HUES6 (cell line): ENCODE measurements around the gene ST6GALNAC6.

Experiments
- H3K27ac ChIP-seq: 2 replicates; pipeline ENCODE4 v1.7.0; 2013; ENCODE audit warnings: low read depth, mild to moderate bottlenecking, low read length, inconsistent platforms
- H3K27me3 ChIP-seq: 2 replicates; pipeline ENCODE4 v1.6.1; 2013; ENCODE audit warnings: low read length; ENCODE audit not compliant: control insufficient read depth, insufficient read depth
- H3K36me3 ChIP-seq: 2 replicates; pipeline ENCODE4 v1.6.1; 2013; ENCODE audit warnings: low read length; ENCODE audit not compliant: control insufficient read depth, insufficient read depth
- H3K4me1 ChIP-seq: 2 replicates; pipeline ENCODE4 v1.6.1; 2013; ENCODE audit warnings: low read length; ENCODE audit not compliant: control insufficient read depth, insufficient read depth
- H3K4me3 ChIP-seq: 2 replicates; pipeline ENCODE4 v1.5.1; 2013; ENCODE audit warnings: low read depth, low read length
- H3K9ac ChIP-seq: one replicate; pipeline ENCODE4 v1.6.1; 2013; ENCODE audit warnings: mild to moderate bottlenecking, low read length
- H3K9me3 ChIP-seq: 2 replicates; pipeline ENCODE4 v1.6.1; 2013; ENCODE audit warnings: low read depth, low read length; ENCODE audit not compliant: control insufficient read depth, insufficient read depth

Gene ST6GALNAC6

DNA sequence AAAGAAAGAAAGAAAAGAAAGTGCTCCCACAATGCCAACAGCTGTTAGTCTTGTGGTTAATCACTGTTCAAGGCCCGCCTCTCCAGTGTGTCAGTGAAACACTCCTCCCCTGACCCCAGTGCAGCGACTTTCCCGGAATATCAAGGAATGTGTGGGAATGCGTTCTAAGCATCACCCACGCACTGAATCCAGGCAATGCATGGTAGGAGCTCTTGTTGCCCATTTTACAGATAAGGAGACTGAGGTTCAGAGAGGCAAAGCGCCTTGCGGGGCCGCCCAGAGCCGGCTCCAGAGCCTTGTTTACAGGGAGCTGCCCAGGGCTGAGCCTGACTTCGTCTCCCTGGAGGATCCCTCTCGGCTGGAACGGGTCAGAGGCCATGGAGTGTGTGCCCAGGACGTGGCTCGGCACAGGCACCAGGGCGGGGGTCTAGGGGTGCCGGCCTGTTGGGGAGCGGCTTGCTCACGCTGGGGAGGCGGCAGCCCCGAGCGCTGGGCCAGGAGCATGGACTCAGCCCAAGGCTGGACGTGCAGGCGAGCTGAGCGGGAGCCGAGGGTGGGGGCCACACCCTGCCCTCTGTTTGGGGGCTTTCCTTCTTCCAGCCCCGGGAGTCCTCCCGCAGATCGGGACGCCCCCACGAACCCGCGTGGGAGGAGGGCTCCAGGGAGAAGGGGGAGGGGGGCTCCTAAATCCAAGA lies 823 bp downstream of the ST6GALNAC6 start:
- Histone ChIP-seq H3K9me3 (peaks cover 3% of the 10 kb centered on the region; the same call in 1 of the 2 replicates), H3K36me3 (peaks cover 31% of the 10 kb centered on the region), H3K4me1 (peaks cover 33% of the 10 kb centered on the region), H3K27me3 (peaks cover 4% of the 10 kb centered on the region; the same call in 1 of the 2 replicates), H3K27ac (no peak overlapping the region; the same call in 1 of the 2 replicates), H3K4me3 (peak overlapping the region; percentile 93), H3K9ac (peak overlapping the region; percentile 71)

DNA sequence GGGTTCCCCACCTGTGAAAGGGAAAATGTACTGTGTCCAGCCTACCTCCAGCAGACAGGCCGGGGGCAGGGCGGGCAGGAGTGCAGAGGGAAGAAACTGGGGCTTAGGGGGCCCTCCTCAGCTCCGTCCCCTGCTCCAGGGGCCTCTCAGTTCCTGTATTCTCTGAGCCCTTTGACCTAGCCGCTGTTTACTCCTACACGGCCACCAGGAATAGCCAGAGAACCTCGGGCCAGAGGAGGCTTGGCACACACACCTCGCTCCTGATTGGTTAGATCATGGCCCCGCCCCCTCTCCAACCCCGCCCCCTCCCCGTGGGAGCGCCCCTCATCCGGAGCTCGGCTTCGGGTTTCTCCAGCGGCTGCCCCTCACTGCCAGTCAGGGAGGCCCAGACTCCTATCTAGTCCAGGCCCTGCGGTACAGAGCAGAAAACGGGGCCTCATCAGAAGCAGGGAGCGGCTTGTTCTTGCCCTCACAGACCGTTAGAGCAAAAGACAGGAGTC lies 2.2 kb downstream of the ST6GALNAC6 start:
- Histone ChIP-seq H3K9ac (peak overlapping the region; percentile 30), H3K9me3 (peaks cover 8% of the 10 kb centered on the region; the same call in 1 of the 2 replicates), H3K4me1 (peaks cover 27% of the 10 kb centered on the region), H3K36me3 (peaks cover 44% of the 10 kb centered on the region), H3K27ac (no peak overlapping the region), H3K4me3 (peak overlapping the region; percentile 37), H3K27me3 (peaks cover 4% of the 10 kb centered on the region; the same call in 1 of the 2 replicates)

DNA sequence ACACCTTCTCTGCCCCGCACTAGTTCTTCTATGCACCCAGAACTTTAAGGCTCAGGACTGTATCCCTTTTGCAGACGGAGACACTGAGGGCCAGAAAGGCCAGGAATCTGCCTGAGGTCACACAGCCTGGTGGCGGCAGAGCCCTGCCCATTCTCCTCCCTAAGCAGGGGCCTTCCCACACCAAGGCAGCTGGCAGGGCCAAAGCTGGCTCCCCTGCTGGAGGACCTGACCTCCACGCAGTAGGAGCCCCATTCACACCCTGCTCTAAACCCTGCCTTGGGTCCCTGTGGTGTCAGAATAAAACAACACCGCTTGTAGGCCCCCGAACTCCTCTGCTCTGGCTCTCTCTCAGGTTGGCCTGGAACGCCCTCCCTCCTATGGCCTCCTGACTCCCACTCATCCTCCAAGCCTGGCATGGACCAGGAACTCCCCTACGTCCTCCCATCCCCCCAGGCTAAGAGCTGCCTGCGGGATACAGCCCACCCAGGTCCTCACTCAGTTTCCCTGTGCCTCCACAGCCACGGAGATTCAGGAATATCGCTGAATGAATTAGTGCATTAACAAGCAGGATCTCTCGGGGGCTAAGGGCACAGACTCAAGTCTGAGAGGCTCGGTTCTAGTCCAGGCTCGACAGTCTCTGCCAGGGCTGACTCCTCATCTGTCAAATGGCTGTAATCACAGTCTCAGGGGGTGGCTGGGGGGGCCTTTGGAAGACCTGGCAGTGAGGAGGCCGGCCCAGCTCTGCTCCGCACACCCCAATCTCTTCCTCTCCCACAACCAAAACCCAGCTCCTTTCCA lies 2.8 kb downstream of the ST6GALNAC6 start:
- H3K4me3 ChIP-seq: peak overlapping the region; percentile 37
- H3K36me3 ChIP-seq: peaks cover 48% of the 10 kb centered on the region

DNA sequence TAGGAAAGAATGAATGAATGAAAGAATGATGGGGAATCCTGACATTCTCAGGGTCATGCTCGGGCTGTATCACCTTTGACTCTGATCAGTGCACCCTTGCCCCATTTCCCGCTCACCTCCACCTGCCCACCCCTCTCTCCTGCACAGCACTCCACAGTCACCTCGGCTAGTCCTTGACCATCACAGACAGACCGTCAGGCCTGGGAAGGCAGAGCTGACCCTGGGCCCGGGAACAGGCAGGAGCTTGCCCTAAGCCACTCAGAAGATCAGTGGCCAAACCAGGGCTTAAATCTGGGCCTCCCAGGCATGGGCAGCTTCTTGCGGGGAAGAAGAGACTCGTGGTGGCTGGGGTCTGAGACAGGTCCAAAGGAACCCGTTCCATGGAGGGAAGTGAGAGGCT lies 3.6 kb downstream of the ST6GALNAC6 start:
- H3K4me3 ChIP-seq: no peak overlapping the region
- H3K27me3 ChIP-seq: peaks cover 4% of the 10 kb centered on the region; the same call in 1 of the 2 replicates
- peaks cover 8% of the 10 kb centered on the region; the same call in 1 of the 2 replicates for H3K9me3 ChIP-seq
- peaks cover 24% of the 10 kb centered on the region for H3K4me1 ChIP-seq
- H3K9ac ChIP-seq: peak overlapping the region; percentile 7
- peaks cover 51% of the 10 kb centered on the region for H3K36me3 ChIP-seq
- no peak overlapping the region for H3K27ac ChIP-seq

More for the DNA sequence above, 2.8 kb downstream of the ST6GALNAC6 start:
- Histone ChIP-seq H3K9ac (peak overlapping the region; percentile 30), H3K4me1 (peaks cover 27% of the 10 kb centered on the region), H3K9me3 (peaks cover 8% of the 10 kb centered on the region; the same call in 1 of the 2 replicates), H3K27me3 (peaks cover 4% of the 10 kb centered on the region; the same call in 1 of the 2 replicates), H3K27ac (no peak overlapping the region)

DNA sequence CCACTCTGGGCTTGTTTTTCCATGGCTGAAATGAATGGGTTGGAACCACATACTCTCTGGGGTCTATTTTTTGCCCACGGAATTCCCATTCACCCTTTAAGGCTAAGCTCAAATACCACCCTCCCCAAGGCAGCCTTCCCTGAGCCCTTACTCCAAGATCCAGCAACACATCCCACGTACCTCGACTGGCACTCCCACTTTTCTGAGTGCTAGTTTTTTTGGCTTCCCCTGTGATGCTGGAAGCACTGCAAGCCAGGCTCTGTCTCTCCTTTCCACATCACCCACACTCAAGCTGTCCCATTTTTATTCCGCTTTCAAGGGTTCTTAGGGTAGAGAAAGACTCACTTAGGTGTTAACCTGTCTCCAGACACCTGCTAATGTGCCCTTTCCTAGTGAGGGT lies 6.0 kb downstream of the ST6GALNAC6 start:
- peaks cover 65% of the 10 kb centered on the region for H3K36me3 ChIP-seq
- peaks cover 16% of the 10 kb centered on the region for H3K4me1 ChIP-seq

DNA sequence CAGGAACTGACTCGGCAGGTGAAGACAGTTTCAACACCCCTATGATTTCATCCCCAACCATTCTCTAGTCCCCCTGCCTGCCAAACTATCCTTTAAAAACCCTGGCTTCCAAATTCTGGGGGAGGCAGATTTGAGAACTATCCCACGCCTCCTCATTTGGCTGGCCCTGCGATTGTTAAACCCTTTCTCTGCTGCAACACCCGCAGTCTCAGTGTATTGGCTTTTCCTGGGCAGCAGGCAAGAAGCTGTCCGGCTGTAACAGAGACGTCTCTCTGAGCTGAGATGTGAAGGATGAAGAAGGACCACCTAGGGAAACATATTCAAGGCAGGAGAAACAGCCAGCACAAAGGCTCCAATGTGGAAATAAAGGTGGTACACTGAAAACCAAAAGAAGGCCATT lies 6.6 kb downstream of the ST6GALNAC6 start:
- peaks cover 67% of the 10 kb centered on the region for H3K36me3 ChIP-seq
- H3K9me3 ChIP-seq: peaks cover 8% of the 10 kb centered on the region; the same call in 1 of the 2 replicates
- no peak overlapping the region for H3K9ac ChIP-seq
- H3K27me3 ChIP-seq: no peaks in the 10 kb centered on the region
- no peak overlapping the region for H3K4me3 ChIP-seq
- H3K27ac ChIP-seq: no peak overlapping the region
- peaks cover 16% of the 10 kb centered on the region for H3K4me1 ChIP-seq

More for the DNA sequence above, 6.0 kb downstream of the ST6GALNAC6 start:
- H3K9me3 ChIP-seq: peaks cover 8% of the 10 kb centered on the region; the same call in 1 of the 2 replicates
- H3K9ac ChIP-seq: no peak overlapping the region
- no peak overlapping the region for H3K27ac ChIP-seq
- H3K4me3 ChIP-seq: no peak overlapping the region
- no peaks in the 10 kb centered on the region for H3K27me3 ChIP-seq

DNA sequence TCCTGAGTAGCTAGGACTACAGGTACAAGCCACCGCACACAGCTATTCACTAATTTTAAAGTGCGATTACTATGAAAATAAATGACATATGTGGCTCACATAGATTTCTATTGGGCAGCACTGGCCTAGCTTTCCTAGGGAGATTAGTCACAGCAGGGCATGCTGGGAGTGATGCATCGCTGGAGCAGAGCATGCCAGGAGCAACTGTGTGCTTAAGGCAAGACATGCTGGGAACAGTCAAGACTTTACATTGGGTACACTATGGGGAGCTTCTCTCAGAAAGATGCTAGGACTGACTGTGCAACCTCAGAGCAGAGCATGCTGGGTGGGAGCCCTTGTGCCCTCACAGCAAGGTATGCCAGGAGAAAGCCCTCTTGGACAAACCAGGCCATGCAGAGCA lies 9.3 kb downstream of the ST6GALNAC6 start:
- Histone ChIP-seq H3K4me1 (peaks cover 2% of the 10 kb centered on the region; the same call in 1 of the 2 replicates), H3K9me3 (peaks cover 8% of the 10 kb centered on the region; the same call in 1 of the 2 replicates), H3K27ac (no peak overlapping the region)

DNA sequence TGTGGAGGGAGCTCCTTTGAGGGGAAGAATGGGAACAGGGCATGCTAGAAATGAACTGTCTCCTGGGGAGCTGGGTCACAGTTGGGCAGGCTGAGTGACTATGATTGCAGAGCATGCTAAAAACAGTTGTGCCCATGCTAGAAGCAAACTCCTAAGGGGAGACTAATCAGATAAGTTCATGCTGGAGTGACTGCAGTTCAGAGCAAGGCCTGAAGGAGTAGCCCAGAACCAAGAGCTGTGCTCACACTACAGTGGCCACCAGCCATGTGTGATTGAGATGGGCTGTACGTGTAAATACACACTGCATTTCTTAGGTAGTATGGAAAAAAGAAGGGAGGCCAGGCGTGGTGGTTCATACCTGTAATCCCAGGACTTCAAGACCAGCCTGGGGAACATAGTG lies 11.6 kb downstream of the ST6GALNAC6 start:
- Histone ChIP-seq H3K36me3 (peaks cover 47% of the 10 kb centered on the region), H3K4me1 (peaks cover 8% of the 10 kb centered on the region; the same call in 1 of the 2 replicates), H3K27me3 (no peaks in the 10 kb centered on the region), H3K4me3 (no peak overlapping the region), H3K9me3 (no peaks in the 10 kb centered on the region), H3K9ac (no peak overlapping the region), H3K27ac (no peak overlapping the region)

More for the DNA sequence above, 9.3 kb downstream of the ST6GALNAC6 start:
- H3K36me3 ChIP-seq: peaks cover 70% of the 10 kb centered on the region
- H3K27me3 ChIP-seq: no peaks in the 10 kb centered on the region
- no peak overlapping the region for H3K4me3 ChIP-seq
- no peak overlapping the region for H3K9ac ChIP-seq

DNA sequence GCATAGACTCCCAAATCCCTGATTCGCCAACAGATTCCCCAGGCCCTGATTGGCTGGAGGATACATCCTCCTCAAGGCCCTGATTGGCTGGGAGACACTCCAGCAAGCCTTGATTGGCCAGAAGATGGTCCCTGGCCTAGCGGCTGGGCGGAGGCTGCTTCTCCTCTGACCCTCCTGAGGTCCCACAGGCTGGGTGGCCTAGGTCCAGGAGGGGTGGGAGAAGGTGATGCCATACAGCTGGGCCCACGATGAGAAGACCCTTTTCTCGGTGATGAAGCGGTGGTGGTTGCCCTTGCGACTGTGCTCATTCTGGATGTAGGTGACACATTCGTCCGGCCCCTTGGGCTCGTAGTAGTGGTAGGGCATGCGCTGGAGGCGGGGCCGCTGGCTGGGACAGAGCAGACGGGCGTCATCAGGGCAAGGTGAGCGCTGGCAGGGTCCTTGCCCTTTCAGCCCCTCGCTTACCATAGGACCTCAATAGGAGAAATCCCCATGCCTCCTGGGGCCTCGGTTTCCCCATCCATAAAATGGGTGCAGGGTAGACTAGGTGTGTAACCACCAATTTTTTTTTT lies 12.9 kb downstream of the ST6GALNAC6 start:
- Histone ChIP-seq H3K9ac (no peak overlapping the region), H3K9me3 (no peaks in the 10 kb centered on the region), H3K4me3 (no peak overlapping the region), H3K36me3 (peaks cover 38% of the 10 kb centered on the region), H3K4me1 (peaks cover 13% of the 10 kb centered on the region; the same call in 1 of the 2 replicates), H3K27ac (no peak overlapping the region), H3K27me3 (no peaks in the 10 kb centered on the region)

DNA sequence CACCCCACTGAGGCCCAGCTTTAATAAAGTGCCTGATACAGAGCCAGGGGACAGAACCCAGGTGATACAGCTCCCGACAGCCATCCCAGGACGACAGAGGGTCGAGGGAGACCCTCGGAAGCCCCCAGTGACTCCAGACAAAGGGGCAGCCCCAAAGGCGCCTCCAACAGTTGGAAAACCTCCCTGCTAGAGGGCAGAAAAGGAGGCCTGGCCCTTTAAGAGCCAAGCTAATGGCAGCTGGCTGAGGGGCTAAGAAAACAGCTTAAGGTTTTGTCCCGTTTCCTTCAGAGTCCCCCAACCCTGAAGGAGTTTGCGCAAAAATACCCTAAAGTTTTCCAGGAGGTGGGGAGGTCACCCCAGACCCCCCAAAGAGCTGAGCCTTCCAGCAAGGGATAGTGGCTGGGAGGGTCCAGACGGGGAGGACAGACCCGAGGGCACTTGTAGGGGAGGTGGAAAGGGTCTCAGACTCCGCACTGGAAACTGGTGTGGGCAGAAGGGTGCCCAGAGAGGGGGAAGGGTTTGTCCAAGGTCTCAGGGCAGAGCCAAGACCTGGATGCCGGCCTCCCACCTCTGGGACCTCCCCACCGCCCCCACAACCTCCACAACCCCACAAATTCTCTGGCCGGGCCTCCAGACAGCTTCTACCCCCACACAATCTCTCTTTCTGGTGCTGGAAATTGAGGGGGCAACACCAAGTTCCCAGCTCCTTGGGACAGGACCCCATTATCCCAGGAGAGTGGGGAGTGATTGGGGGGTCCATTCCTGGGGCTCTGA lies 13.7 kb downstream of the ST6GALNAC6 start:
- Histone ChIP-seq H3K4me1 (peaks cover 13% of the 10 kb centered on the region; the same call in 1 of the 2 replicates), H3K27me3 (no peaks in the 10 kb centered on the region), H3K9me3 (no peaks in the 10 kb centered on the region), H3K4me3 (no peak overlapping the region), H3K36me3 (peaks cover 33% of the 10 kb centered on the region), H3K9ac (no peak overlapping the region), H3K27ac (no peak overlapping the region)
